HEK293 (cell line): ENCODE measurements around the gene ZNF831.

Experiments used
- CTCF ChIP-seq: fragments of 450-650 bp; formaldehyde crosslinking; IDR thresholded peaks from 2 replicates; pipeline ENCODE4 v1.5.1; 2016; ENCODE audit warnings: missing biosample characterization, missing genetic modification characterization
- PRDM1 ChIP-seq: fragments of 450-650 bp; formaldehyde crosslinking; IDR thresholded peaks from 2 replicates; pipeline ENCODE4; 2016; ENCODE audit warnings: missing biosample characterization, missing genetic modification characterization
- ZFP3 ChIP-seq: fragments of 450-650 bp; formaldehyde crosslinking; IDR thresholded peaks from 2 replicates; pipeline ENCODE4 v1.5.1; 2016; ENCODE audit warnings: low read depth, missing biosample characterization, missing genetic modification characterization
- ZNF221 ChIP-seq: fragments of 450-650 bp; formaldehyde crosslinking; IDR thresholded peaks from 2 replicates; pipeline ENCODE4 v1.5.1; 2017; ENCODE audit warnings: missing biosample characterization, missing genetic modification characterization, borderline replicate concordance
- ZNF292 ChIP-seq: fragments of 450-650 bp; formaldehyde crosslinking; IDR thresholded peaks from 2 replicates; pipeline ENCODE4 v1.5.1; 2016; ENCODE audit warnings: low read depth, missing biosample characterization, missing genetic modification characterization, borderline replicate concordance
- ZNF311 ChIP-seq: fragments of 450-650 bp; formaldehyde crosslinking; IDR thresholded peaks from 2 replicates; pipeline ENCODE4 v1.5.1; 2017; ENCODE audit warnings: missing biosample characterization, missing genetic modification characterization, borderline replicate concordance
- ZNF324 ChIP-seq: fragments of 450-650 bp; formaldehyde crosslinking; IDR thresholded peaks from 2 replicates; pipeline ENCODE4 v1.5.1; 2016; ENCODE audit warnings: missing biosample characterization, missing genetic modification characterization
- ZNF398 ChIP-seq: fragments of 450-650 bp; formaldehyde crosslinking; IDR thresholded peaks from 2 replicates; pipeline ENCODE4 v1.5.1; 2017; ENCODE audit warnings: missing biosample characterization, missing genetic modification characterization
- ZNF473 ChIP-seq: fragments of 450-650 bp; formaldehyde crosslinking; IDR thresholded peaks from 2 replicates; pipeline ENCODE4 v1.5.1; 2017; ENCODE audit warnings: missing biosample characterization, missing genetic modification characterization
- ZNF510 ChIP-seq: fragments of 450-650 bp; formaldehyde crosslinking; IDR thresholded peaks from 2 replicates; pipeline ENCODE4 v1.5.1; 2018; ENCODE audit warnings: mild to moderate bottlenecking, missing genetic modification characterization, missing biosample characterization; ENCODE audit not compliant: insufficient replicate concordance

GRCh38 chr20:59151820-59152219, 11.8 kb upstream of the ZNF831 start:
- TF ChIP-seq ZNF292 = no peak
- TF ChIP-seq ZNF510 (tag by site-specific recombination) = no peak
- no peak for TF ChIP-seq ZNF398 (tag by site-specific recombination)
- no peak for TF ChIP-seq ZNF221 (tag by site-specific recombination)
- no peak for TF ChIP-seq CTCF (tag by site-specific recombination)
- TF ChIP-seq ZNF473 = no peak
- TF ChIP-seq PRDM1 (tag by site-specific recombination) = no peak
- TF ChIP-seq ZNF311 (tag by site-specific recombination) = no peak
- no peak for TF ChIP-seq ZNF324 (tag by site-specific recombination)
- TF ChIP-seq ZFP3 (tag by site-specific recombination) = no peak
